ENCODE data around the gene PALLD.
"Not testable (repeated sequence)": the region's sequence is repeated elsewhere in the genome, so short reads cannot be mapped to it uniquely, and the experiment has no call there.

Gene PALLD

GRCh38 chr4:168496834-168497233 lies at the start of gene PALLD:
TSS of gene PALLD (plus strand) at chr4:168497052.
- no peak for FAIRE-seq

- not testable (repeated sequence) for FAIRE-seq
Observed at GRCh38 chr4:168449063-168449462, 47.8 kb upstream of the PALLD start.

GRCh38 chr4:168449719-168450452 lies 47.0 kb upstream of the PALLD start:
- no peak for FAIRE-seq

- FAIRE-seq: no peak
Observed at GRCh38 chr4:168451331-168451730, 45.5 kb upstream of the PALLD start.

GRCh38 chr4:168451744-168452390 lies 45.0 kb upstream of the PALLD start:
- no peak for FAIRE-seq

GRCh38 chr4:168453146-168453545 lies 43.7 kb upstream of the PALLD start:
- FAIRE-seq: no peak

GRCh38 chr4:168458256-168458655 lies 38.6 kb upstream of the PALLD start:
- FAIRE-seq: not testable (repeated sequence)

GRCh38 chr4:168461821-168462220 lies 35.0 kb upstream of the PALLD start:
- FAIRE-seq: no peak

- FAIRE-seq: no peak
Observed at GRCh38 chr4:168472920-168473319, 23.9 kb upstream of the PALLD start.

GRCh38 chr4:168474660-168475320 lies 22.1 kb upstream of the PALLD start:
- no peak for FAIRE-seq

- no peak for FAIRE-seq
Observed at GRCh38 chr4:168475745-168476144, 21.1 kb upstream of the PALLD start.

GRCh38 chr4:168478868-168479267 lies 18.0 kb upstream of the PALLD start:
- no peak for FAIRE-seq

GRCh38 chr4:168480931-168481611 lies 15.8 kb upstream of the PALLD start:
- no peak for FAIRE-seq

GRCh38 chr4:168483811-168484210 lies 13.0 kb upstream of the PALLD start:
- FAIRE-seq: no peak

- FAIRE-seq: no peak
Observed at GRCh38 chr4:168484626-168485025, 12.2 kb upstream of the PALLD start.

- FAIRE-seq: no peak
Observed at GRCh38 chr4:168485156-168485910, 11.5 kb upstream of the PALLD start.

GRCh38 chr4:168486912-168487281 lies 10.0 kb upstream of the PALLD start:
- no peak for FAIRE-seq

GRCh38 chr4:168487282-168488035 lies 9.4 kb upstream of the PALLD start:
- no peak for FAIRE-seq

GRCh38 chr4:168488869-168489274 lies 8.0 kb upstream of the PALLD start:
- no peak for FAIRE-seq

- FAIRE-seq: no peak
Observed at GRCh38 chr4:168489616-168490015, 7.2 kb upstream of the PALLD start.

- FAIRE-seq: no peak
Observed at GRCh38 chr4:168490711-168491110, 6.1 kb upstream of the PALLD start.

- FAIRE-seq: no peak
Observed at GRCh38 chr4:168491563-168491962, 5.3 kb upstream of the PALLD start.

Measured in G401.6 (cell line).